ENCODE results near the gene NDOR1. TPM values are rescaled to one million over a fixed set of nuclear protein-coding genes. Genes with fewer than 3 reads are reported as not detected.
A peak's percentile ranks its signal among the peaks of the same experiment; 100 is the strongest.

The NDOR1 gene
- total and polyA plus RNA-seq, 12 donors, result 4.6 to 10.6 (median 5.6) TPM

DNA sequence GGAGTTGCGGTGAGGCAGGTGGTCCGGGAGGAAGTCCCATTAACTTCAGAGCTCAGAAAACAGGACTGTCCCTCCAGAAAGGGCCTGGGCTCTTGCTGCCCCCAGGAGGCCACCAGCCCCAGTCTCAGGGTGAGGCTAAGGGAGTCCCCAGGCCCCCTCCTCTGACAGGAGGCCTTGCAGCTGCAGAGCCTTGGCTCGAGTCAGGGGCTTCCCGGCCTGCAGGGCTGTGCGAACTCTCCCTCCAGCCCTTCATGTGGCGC lies 42.3 kb downstream of the NDOR1 start:
- H3K4me3 ChIP-seq, result no peak overlapping the region
- H3K4me1 ChIP-seq, result peaks cover 0 to 40% (median 22%) of the 10 kb centered on the region in 9 donors
- no peaks in the 10 kb centered on the region for H3K9me3 ChIP-seq
- no peak for ATAC-seq
- WGBS, 2 donors, result 85 to 87% methylated on average over 6 of the region's 6 CpGs
- DNase-seq, result no peak
- TF ChIP-seq, protein P1, sequence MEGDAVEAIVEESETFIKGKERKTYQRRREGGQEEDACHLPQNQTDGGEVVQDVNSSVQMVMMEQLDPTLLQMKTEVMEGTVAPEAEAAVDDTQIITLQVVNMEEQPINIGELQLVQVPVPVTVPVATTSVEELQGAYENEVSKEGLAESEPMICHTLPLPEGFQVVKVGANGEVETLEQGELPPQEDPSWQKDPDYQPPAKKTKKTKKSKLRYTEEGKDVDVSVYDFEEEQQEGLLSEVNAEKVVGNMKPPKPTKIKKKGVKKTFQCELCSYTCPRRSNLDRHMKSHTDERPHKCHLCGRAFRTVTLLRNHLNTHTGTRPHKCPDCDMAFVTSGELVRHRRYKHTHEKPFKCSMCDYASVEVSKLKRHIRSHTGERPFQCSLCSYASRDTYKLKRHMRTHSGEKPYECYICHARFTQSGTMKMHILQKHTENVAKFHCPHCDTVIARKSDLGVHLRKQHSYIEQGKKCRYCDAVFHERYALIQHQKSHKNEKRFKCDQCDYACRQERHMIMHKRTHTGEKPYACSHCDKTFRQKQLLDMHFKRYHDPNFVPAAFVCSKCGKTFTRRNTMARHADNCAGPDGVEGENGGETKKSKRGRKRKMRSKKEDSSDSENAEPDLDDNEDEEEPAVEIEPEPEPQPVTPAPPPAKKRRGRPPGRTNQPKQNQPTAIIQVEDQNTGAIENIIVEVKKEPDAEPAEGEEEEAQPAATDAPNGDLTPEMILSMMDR (IDR thresholded peaks at IDR 0.05), result no peak
- H3K27ac ChIP-seq, result no peak overlapping the region
- H3K27me3 ChIP-seq, result no peaks in the 10 kb centered on the region
- intact Hi-C loops (cut with DNase I), result no loop called here
- H3K36me3 ChIP-seq, result peaks cover 0 to 13% (median 7%) of the 10 kb centered on the region in 9 donors

DNA sequence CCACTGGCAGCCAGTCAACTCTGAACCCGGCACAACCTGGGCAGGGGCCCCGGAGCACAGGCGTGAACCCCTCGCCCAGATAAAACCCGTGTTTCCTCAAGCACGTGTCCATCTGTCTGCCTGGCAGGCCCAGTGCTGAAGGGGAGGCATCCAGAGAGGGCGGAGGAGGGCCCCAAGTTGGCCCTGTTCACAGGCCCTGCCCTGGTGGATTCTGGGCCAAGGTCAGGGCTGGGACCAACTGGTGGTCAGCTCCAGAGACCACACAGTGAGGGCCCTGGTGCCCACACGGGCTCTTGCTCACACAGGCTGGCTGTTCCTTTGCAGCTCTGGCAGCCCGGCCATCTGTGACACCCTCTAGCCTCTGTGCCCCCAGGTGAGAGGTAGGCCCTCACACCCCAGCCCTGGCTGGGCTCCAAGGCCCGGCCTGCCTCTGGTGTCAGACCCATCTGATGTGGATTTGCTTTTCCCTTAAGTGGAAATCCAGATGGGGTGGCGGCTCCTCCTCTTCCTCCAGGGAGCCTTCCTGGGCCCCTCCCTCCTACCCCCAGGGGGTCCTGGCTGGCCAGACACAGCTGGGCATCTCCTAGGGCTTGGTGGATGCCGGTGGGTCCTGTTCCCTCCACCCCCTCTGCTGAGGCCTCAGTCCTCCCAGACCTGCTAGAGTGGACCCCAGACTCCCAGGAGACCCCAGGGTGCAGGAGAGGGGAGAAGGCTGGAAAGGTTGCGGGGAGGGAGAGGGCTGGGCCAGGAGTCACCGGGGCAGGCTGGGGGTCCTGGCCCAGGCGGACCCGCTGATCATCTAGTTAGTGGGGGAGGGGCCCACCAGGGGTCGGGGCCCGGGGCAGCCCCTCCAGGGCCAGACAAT lies 45.1 kb downstream of the NDOR1 start:
- ATAC-seq (peak in 5 of 8 donors; percentile 0 to 35 (median 16)), DNase-seq (no peak)
- intact Hi-C loops (cut with DNase I), result no loop called here
- Histone ChIP-seq H3K36me3 (no peaks in the 10 kb centered on the region), H3K4me3 (no peak overlapping the region), H3K27me3 (no peaks in the 10 kb centered on the region), H3K27ac (peak overlapping the region in 5 of 10 donors; percentile 43 to 58 (median 51)), H3K9me3 (no peaks in the 10 kb centered on the region), H3K4me1 (peaks cover 5 to 37% (median 22%) of the 10 kb centered on the region in 9 donors)
- TF ChIP-seq, protein P1 (IDR thresholded peaks at IDR 0.05), result no peak
- 35 to 42% methylated on average over 17 to 18 of the region's 18 CpGs for WGBS, 2 donors

DNA sequence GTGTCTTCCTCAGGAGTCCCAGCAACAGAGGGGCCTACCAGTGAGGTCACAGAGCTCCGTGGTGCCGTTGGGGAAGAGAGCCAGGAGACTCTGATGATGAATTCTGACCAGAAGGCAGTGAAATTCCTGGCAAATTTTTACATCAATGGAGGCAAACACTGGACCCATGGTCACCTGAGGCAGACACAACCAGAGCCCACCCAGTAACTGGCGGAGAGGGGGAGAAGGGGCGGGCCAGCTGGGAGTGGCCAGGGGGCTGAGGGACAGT lies 45.6 kb downstream of the NDOR1 start, which contains the start of gene STPG3:
Gene STPG3, plus strand, starts transcription at position 93 of the 268 bp plus-strand sequence. Its CDS starts 1 bp downstream, at position 94.
- H3K9me3 ChIP-seq, result no peaks in the 10 kb centered on the region
- no peak within 1 kb of the TSS for H3K4me3 ChIP-seq
- no peaks in the 10 kb centered on the region for H3K27me3 ChIP-seq
- H3K36me3 ChIP-seq, result peaks cover 0 to 2% (median 0%) of the 10 kb centered on the region in 9 donors
- intact Hi-C loops (cut with DNase I), result no loop called here
- peaks cover 7 to 41% (median 27%) of the 10 kb centered on the region in 9 donors for H3K4me1 ChIP-seq
- WGBS, 2 donors, result 62 to 65% methylated on average over 4 of the region's 4 CpGs
- DNase-seq (no peak), ATAC-seq (no peak)
- TF ChIP-seq, protein P1 (IDR thresholded peaks at IDR 0.05), result no peak
- peak within 1 kb of the TSS in 5 of 10 donors; percentile 43 to 58 (median 51) for H3K27ac ChIP-seq

DNA sequence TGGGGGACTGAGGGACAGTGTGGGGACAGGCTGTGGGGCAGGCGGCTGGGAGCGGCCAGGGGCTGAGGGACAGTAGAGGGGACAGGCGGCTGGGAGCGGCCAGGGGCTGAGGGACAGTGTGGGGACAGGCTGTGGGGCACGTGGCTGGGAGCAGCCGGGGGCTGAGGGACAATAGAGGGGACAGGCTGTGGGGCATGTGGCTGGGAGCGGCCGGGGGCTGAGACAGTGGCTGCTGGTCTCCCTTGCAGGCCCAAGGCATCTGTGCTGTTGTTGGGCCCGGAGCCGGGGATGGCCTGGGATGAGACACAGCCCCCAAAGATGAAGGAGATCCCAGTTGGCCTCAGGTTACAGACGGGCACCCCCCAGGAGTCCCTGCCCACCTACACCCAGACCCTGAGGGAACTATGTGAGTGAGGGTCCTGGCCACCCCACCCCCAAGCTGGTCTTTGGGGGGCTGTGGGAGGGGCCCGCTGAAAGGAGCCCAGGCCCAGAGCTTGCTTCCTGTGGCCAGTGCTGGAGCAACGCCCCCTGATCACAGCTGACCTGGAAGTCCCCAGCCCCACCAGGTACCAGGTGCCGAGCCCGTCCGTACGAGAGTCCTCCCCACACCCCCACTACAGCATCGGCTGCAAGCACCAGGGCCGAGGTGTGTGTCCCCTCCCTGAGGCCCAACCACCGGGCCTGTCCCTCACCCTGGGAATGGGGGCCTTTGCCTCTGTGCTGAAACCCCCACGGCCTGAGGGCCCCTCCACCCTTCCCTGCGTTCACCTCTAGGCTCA lies 46.2 kb downstream of the NDOR1 start:
- TF ChIP-seq, protein P1 (IDR thresholded peaks at IDR 0.05), result no peak
- no peak for DNase-seq
- Histone ChIP-seq H3K27ac (no peak overlapping the region), H3K9me3 (no peaks in the 10 kb centered on the region), H3K4me1 (peaks cover 13 to 47% (median 32%) of the 10 kb centered on the region in 9 donors), H3K36me3 (peaks cover 0 to 7% (median 3%) of the 10 kb centered on the region in 9 donors), H3K4me3 (no peak overlapping the region), H3K27me3 (no peaks in the 10 kb centered on the region)
- intact Hi-C loops (cut with DNase I), result no loop called here
- WGBS, 2 donors, result 88 to 90% methylated on average over 20 to 22 of the region's 22 CpGs
- no peak for ATAC-seq
